SJSA1 (cell line): Measurements from ENCODE around the gene CLEC11A. TPM values are rescaled to one million over a fixed set of nuclear protein-coding genes. Genes with fewer than 3 reads are reported as not detected.

Experiments
- DNase-seq, 2 experiments: peaks; one replicate each; pipeline ENCODE4 v3.0.0-alpha.2; 2015 to 2020; ENCODE audit warnings: low spot score in 2 of 2, low read depth in 1 of 2
- H3K27ac ChIP-seq: fragments of 250-450 bp; sonication (Bioruptor Pico); 2 replicates; pipeline ENCODE4 v1.5.1; 2020; ENCODE audit warnings: mild to moderate bottlenecking, moderate library complexity
- H3K27me3 ChIP-seq: fragments of 250-450 bp; sonication (Bioruptor Pico); replicated peaks from 2 replicates; pipeline ENCODE4 v1.5.1; 2020; ENCODE audit warnings: mild to moderate bottlenecking, moderate library complexity
- H3K36me3 ChIP-seq: fragments of 250-450 bp; sonication (Bioruptor Pico); 2 replicates; pipeline ENCODE4 v1.5.1; 2020; ENCODE audit warnings: mild to moderate bottlenecking
- H3K4me1 ChIP-seq: fragments of 250-450 bp; sonication (Bioruptor Pico); replicated peaks from 2 replicates; pipeline ENCODE4 v1.6.1; 2021; ENCODE audit warnings: mild to moderate bottlenecking
- H3K4me3 ChIP-seq: fragments of 250-450 bp; sonication (Bioruptor Pico); 2 replicates; pipeline ENCODE4 v1.5.1; 2020; ENCODE audit warnings: mild to moderate bottlenecking
- H3K9me3 ChIP-seq: fragments of 250-450 bp; sonication (Bioruptor Pico); replicated peaks from 2 replicates; pipeline ENCODE4 v1.5.1; 2020; ENCODE audit warnings: mild to moderate bottlenecking
- total RNA-seq: library from RNA; depleted of rRNA; stranded (reverse); fragments of >200 nt; shearing (Covaris generic); gene quantifications from 2 replicates; pipeline ENCODE4 v1.2.3, GENCODE V29; 2014

CLEC11A gene
- total RNA-seq, 1 experiment from 2014 or later: 1.7 TPM

DNA sequence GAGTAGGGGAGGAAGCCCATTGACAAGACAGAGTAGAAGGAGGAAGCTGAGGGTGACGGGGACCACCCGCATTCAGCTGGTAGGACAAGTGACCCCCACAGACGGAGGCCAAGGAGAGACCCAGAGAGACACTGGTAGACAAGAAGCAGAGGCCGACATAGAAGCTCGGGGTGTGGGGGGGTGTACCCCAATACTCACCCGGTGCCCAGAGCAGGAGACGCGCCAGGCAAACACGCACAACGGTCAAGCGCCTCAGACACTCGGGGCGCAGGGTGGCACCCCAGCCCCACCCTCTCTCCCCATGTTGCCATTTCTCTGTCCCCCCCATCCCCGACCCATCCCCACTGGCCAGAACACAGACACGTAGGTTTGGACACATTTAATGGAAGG lies 27.1 kb upstream of the CLEC11A start:
- Histone ChIP-seq H3K27me3 (peaks cover 15% of the 10 kb centered on the region), H3K27ac (no peak overlapping the region), H3K4me3 (no peak overlapping the region), H3K9me3 (no peaks in the 10 kb centered on the region), H3K4me1 (no peaks in the 10 kb centered on the region), H3K36me3 (no peaks in the 10 kb centered on the region)
- DNase-seq: no peak

DNA sequence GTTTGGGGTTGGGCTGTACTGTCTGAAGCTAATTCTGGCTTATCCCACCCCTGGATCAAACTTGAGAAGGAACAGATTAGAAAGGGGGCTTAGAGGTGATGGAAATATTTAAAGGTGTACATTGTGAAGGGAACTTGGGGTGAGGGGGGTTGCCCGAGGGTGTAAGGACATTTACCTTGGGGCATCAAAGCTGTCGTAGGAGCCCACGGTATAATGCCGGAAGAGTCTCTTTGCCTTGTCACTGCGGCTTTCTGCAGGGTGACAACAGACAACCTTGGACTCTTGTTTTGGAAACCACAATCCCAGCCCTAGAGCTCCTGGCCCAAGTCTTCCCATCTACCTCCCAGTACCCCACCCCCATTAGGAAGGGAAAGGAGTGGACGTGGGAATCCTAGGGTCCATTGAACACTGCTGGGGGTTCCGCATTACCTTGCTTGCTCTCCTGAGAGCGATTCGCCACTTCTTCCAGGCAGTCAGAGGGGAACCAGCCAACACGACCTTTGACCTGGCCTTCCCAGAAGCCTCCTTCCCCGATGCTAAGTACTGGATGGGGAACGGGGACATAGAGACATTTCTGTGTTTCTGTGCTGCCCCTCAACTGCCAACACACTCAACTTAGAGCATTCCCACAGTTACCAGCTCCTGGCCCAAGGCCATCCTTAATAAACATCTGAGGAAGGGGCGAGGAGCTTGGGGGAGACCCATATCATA lies 25.6 kb upstream of the CLEC11A start:
- Histone ChIP-seq H3K4me1 (no peaks in the 10 kb centered on the region), H3K9me3 (no peaks in the 10 kb centered on the region), H3K27ac (no peak overlapping the region), H3K36me3 (no peaks in the 10 kb centered on the region), H3K4me3 (no peak overlapping the region), H3K27me3 (peaks cover 15% of the 10 kb centered on the region)
- DNase-seq: no peak

DNA sequence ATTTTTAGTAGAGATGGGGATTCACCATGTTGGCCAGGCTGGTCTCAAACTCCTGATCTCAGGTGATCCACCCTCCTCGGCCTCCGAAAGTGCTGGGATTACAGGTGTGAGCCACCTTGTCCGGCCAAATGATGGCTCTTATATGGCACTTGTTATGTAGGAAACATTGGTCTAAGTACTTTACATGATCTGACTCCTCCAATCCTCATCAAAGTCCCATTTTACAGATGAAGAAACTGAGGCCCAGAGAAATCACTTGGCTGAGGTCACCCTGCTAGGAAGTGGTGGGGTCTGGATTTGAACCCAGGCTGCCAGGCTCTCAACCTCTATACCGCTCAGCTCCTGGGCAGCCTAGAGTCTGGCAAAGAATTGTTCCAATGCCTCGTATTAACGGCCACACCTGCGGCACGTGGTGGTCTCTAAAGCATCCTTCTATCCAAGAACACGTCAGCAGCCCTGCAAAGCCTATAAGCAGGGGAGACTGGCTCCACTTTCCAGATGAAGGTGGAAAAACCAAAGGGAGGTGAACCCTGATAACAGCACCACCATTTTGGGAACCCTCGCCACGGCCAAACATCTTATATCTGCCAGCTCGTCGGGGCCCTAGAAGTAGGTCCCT lies 21.7 kb upstream of the CLEC11A start:
- no peak overlapping the region for H3K27ac ChIP-seq
- peaks cover 12% of the 10 kb centered on the region; the same call in 1 of the 2 replicates for H3K27me3 ChIP-seq

DNA sequence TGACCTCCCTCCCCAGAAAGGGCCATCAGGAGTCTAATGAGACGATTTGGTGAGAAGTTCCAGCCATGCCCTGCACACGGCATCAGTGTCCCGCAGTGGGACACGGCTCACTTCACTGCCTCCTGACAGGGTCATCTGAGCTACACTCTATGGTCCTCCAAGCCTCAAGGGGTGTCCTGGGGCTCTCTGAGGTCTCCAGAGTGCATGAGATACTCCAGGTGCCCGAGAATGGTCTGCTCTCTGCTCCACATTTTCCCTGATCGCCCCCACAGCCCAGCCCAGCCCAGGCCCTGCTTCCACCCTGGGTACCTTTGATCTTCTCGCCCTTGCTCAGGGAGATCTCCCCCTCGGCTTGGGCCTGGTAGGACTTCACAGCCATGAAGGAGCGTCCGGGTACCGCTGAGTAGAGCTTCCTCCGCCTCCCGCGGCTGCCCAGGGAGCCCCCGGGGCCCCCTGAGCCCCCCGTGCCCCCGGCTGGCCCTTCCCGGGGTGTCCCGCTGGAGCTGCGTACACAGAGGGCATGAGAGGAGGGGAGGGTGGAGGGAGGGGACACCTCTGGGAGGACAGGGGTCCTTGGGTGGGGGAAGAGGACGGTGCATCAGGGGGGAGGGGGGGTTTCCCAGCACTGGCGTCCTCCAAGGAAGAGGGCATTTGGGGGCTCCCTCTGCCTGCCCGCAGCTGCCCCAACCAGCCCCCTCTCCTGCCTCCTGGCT lies 20.9 kb upstream of the CLEC11A start:
- no peak overlapping the region for H3K4me3 ChIP-seq
- H3K4me1 ChIP-seq: no peaks in the 10 kb centered on the region
- H3K36me3 ChIP-seq: no peaks in the 10 kb centered on the region
- H3K27ac ChIP-seq: no peak overlapping the region
- H3K9me3 ChIP-seq: no peaks in the 10 kb centered on the region
- no peak for DNase-seq
- H3K27me3 ChIP-seq: peaks cover 15% of the 10 kb centered on the region; the same call in 1 of the 2 replicates

More for the DNA sequence above, 21.7 kb upstream of the CLEC11A start:
- no peaks in the 10 kb centered on the region for H3K4me1 ChIP-seq
- H3K36me3 ChIP-seq: no peaks in the 10 kb centered on the region
- H3K4me3 ChIP-seq: no peak overlapping the region
- no peaks in the 10 kb centered on the region for H3K9me3 ChIP-seq
- no peak for DNase-seq

DNA sequence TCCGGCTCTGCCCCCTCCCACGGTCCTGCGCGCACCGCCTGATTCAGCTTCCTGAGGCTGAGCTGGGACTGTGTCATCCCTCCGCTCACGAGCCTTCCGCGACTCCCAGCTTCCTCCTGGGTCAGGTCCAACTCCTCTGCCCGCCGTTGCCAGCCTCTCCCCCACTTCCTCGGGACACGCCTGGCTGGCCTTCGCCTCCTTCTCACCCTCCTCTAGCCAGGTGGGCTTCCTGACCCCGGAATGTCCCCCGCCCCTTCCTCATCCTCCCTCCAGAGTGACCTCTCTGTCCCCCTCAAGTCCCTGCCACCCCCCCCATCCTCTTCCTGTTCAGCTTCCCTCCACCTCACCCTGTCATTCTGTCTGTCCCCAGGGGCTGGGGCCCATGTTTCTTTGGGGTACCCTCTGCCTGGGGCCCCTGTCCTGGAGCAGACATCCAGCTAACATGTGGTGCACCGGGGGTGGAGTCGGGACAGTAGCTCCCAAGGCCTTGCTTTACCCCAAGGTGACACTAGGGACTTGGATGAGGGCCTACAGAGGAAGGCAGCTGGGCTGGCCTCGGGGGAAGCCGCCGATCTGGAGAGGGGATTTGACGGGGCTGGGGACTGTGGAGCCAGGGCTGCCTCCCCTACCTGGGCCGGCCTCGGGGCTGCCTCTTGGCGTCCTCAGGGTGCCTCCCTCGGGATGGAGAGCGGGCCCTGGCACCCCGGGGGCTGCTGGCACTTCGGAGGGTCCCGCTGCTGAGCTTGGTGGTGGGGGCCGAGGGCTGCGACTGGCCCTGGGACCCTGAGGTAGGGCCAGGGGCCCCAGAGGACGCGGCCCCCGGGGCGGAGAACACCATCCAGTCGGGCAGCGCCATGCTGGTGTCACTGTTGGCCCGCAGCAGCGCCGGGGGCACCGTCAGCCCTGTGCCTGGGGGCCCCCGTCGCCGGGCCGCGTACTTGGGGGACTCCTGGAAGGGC lies 20.0 kb upstream of the CLEC11A start:
- no peaks in the 10 kb centered on the region for H3K4me1 ChIP-seq
- no peak for DNase-seq
- H3K27me3 ChIP-seq: peaks cover 15% of the 10 kb centered on the region; the same call in 1 of the 2 replicates
- no peak overlapping the region for H3K4me3 ChIP-seq
- H3K27ac ChIP-seq: no peak overlapping the region
- H3K9me3 ChIP-seq: no peaks in the 10 kb centered on the region
- H3K36me3 ChIP-seq: no peaks in the 10 kb centered on the region

DNA sequence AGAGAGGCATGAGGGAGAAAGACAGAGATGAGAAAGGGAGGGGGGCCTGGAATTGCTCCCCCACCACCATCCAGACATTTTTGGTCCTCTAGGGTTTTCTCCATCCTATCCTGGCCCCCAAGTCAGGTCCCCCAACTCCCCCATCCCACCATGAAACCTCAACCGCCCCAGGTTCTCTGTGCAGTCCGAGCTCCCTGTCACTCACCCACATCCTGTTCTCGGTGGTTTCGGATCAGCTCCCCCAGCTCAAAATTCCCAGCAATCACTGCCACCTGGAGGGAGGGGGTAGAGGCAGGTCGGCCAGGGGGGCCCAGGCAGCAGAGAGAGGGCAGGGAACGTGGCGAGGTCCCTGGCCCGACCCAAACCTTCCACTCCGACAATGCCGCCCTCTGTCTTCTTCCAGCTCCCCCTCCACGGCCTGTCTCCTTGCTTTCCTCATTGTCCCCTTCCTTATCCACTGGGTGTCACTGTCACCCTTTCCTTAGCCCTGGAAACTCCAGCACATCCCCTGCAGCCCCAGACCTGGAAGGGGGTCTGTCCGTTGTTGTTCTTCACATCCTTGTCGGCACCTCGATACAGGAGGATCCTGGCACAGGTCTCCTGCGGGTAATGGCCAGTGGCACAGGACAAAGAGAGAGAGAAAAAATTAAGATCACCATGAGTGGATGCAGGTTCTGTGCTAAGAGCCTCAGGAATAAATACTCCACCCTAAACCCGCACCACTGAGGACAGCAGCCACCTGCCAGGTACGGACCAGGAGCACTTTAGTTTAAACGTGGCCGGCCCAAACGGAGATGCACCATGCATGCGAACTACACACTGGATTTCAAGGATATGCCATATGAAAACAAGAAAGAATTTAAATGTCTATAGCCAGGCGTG lies 19.0 kb upstream of the CLEC11A start:
- H3K4me3 ChIP-seq: no peak overlapping the region
- H3K9me3 ChIP-seq: no peaks in the 10 kb centered on the region
- no peak for DNase-seq
- H3K36me3 ChIP-seq: no peaks in the 10 kb centered on the region
- H3K4me1 ChIP-seq: no peaks in the 10 kb centered on the region
- H3K27ac ChIP-seq: no peak overlapping the region
- peaks cover 15% of the 10 kb centered on the region; the same call in 1 of the 2 replicates for H3K27me3 ChIP-seq

DNA sequence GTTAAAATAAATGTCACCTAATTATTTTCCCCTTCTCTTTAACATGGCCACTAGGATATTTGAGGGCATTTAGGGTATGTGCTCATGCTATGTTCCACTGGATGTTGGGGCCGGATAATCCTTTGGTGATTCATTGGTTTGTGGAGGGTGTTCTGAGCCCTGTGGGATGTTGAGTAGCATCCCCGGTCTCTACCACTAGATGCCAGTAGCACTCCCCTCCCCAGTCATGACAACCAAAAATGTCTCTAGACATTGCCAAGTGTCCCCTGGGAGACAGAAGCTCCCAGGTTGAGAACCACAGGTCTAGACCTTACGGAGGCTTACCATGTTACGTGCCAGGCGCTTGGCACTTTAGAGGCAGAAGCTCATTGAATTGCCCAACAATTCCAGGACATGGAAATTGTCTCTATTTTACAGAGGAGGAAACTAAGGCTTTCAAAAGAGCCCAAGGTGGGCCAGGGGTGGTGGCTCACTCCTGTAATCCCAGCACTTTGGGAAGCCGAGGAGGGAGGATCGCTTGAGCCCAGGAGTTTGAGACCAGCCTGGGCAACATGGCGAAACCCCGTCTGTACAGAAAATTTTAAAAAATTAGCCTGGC lies 17.6 kb upstream of the CLEC11A start:
- H3K4me1 ChIP-seq: no peaks in the 10 kb centered on the region
- no peaks in the 10 kb centered on the region for H3K36me3 ChIP-seq
- H3K27ac ChIP-seq: no peak overlapping the region
- no peak overlapping the region for H3K4me3 ChIP-seq
- H3K27me3 ChIP-seq: peaks cover 15% of the 10 kb centered on the region; the same call in 1 of the 2 replicates
- DNase-seq: no peak
- no peaks in the 10 kb centered on the region for H3K9me3 ChIP-seq

DNA sequence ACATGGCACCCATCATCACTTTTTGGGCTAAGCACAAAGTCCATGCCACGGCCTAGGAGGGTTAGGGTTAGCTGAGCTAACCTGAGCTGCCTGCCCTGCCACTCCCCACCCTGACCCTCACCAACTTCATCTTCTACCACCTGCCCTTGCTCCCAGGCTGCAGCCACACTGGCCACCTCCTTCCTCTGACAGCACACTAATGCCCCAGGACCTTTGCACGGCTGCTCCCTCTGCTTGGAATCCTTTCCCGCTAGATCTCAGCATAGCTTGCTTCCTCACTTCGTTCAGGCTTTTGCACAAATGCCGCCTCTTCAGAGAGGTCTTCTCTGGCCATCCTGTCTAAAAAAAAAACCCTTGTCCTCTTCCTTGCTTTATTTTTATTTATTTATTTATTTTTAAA lies 16.8 kb upstream of the CLEC11A start:
- Histone ChIP-seq H3K9me3 (no peaks in the 10 kb centered on the region), H3K4me1 (no peaks in the 10 kb centered on the region), H3K36me3 (no peaks in the 10 kb centered on the region), H3K4me3 (no peak overlapping the region), H3K27ac (no peak overlapping the region), H3K27me3 (peaks cover 15% of the 10 kb centered on the region; the same call in 1 of the 2 replicates)
- DNase-seq: no peak

DNA sequence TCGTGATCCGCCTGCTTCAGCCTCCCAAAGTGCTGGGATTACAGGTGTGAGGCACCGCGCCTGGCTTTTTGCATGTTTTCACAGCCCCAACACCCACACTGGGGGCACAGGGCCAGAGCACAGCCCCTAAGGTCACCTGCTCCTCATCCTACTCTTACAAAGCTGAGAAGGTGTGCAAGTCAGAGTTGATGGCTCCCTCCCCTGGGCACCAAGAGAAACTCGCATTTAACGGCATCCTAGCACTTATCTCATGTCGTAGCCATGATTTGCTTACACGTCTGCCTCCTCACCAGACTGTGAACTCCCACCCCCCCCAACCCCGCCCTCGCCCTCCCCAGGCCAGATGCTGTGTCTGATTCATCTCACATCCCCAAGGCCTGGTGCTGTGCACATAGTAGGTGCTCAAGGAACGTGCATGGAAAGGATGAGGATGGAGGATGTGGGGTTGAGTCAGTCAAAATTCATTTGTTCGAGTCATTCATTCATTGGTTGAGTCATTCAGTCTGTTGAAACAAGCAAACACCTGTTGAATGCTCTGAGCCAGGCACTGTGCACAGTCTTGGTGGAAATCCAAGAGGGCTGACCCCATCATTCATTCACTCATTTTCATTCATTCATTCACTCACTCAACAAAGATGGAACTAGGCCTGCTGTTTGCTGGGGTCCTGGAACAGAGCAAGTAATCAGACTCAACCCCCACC lies 14.8 kb upstream of the CLEC11A start:
- Histone ChIP-seq H3K27me3 (peaks cover 19% of the 10 kb centered on the region; the same call in 1 of the 2 replicates), H3K4me1 (no peaks in the 10 kb centered on the region), H3K9me3 (no peaks in the 10 kb centered on the region), H3K27ac (no peak overlapping the region), H3K36me3 (no peaks in the 10 kb centered on the region), H3K4me3 (no peak overlapping the region)
- DNase-seq: no peak

DNA sequence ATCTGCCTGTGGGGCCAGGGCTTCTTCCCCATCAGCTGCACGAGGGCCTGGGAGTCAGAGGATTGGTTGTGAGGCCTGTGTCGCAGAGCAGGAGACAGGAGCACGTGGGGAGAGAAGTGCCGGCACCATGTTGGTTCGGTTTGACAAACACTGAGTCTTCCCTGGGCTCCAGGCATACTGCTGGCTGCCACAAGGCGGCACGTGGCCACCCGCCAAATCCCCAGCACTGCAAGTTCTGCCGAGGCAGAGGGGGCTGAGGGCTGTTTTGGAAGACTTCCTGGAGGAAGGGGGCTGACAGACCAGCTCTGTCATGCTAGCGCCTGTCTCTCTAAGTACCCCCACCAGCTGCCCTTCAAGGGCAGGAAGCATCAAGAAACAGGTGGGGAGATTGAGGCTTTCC lies 13.1 kb upstream of the CLEC11A start:
- Histone ChIP-seq H3K27ac (no peak overlapping the region), H3K9me3 (no peaks in the 10 kb centered on the region), H3K4me3 (no peak overlapping the region), H3K27me3 (0 out of 2 replicates have a peak, but pooled peaks cover 7% of the 10 kb centered on the region), H3K36me3 (no peaks in the 10 kb centered on the region), H3K4me1 (no peaks in the 10 kb centered on the region)
- DNase-seq: no peak

DNA sequence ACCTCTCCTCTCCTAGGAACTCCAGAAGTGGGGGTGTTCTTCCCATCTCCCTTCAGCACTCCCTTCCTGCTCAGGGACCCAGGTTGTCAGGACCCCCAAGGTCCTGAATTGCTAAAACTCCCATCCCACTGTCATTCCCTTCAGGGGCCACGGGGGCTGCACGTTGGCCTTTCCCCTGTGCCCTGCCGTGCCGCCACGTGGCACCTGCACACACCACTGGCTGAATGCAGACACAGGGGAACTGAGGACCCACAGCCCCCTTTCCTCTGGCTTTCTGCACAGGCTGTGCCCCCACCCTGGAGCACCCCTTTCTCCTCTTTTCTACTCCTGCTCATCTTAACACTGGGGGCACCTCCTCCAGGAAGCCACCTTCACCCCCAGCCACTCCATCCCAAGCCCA lies 12.6 kb upstream of the CLEC11A start:
- 0 out of 2 replicates have a peak, but pooled peaks cover 10% of the 10 kb centered on the region for H3K27me3 ChIP-seq
- H3K9me3 ChIP-seq: no peaks in the 10 kb centered on the region
- no peak overlapping the region for H3K27ac ChIP-seq
- H3K36me3 ChIP-seq: no peaks in the 10 kb centered on the region
- H3K4me1 ChIP-seq: no peaks in the 10 kb centered on the region
- H3K4me3 ChIP-seq: no peak overlapping the region
- DNase-seq: no peak

DNA sequence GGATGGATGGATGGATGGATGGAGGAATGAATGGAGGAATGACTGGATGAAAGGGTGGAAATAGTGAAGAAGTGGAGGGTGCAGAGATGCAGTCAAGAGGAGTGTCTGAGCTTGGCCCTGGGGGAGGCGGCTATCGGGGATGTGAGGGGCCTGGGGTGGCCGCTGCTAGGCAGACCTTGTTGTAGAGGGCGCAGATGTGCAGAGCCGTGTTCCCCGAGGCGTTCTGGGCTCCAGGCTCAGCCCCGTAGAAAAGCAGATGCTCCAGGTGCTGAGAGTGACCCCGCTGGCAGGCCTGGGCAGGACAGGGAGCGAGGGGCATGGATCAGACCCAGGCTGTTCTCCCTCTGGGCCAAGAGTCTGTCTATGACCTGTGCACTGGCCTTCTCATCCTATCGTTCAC lies 12.0 kb upstream of the CLEC11A start:
- H3K4me1 ChIP-seq: no peaks in the 10 kb centered on the region
- no peak overlapping the region for H3K27ac ChIP-seq
- DNase-seq: no peak
- no peak overlapping the region for H3K4me3 ChIP-seq
- no peaks in the 10 kb centered on the region for H3K9me3 ChIP-seq
- H3K27me3 ChIP-seq: 0 out of 2 replicates have a peak, but pooled peaks cover 12% of the 10 kb centered on the region
- H3K36me3 ChIP-seq: no peaks in the 10 kb centered on the region
